Mucosa of descending colon (tissue), 3 donors: ENCODE measurements around the gene PTMS. TPM values are rescaled to one million over a fixed set of nuclear protein-coding genes. Genes with fewer than 3 reads are reported as not detected.

Experiments
- ATAC-seq: fragments of 200-7000 bp; cut with Tn5 transposase; one replicate; pipeline ENCODE4 v1.9.1; 2020; ENCODE audit warnings: mild to moderate bottlenecking, moderate library complexity
- DNase-seq, 3 donors: peaks; one replicate each; pipeline ENCODE4 v3.0.0-alpha.2; 2020
- H3K36me3 ChIP-seq: fragments of 200-600 bp; one replicate; pipeline ENCODE4 v1.8.0; 2021; ENCODE audit warnings: low read depth, mild to moderate bottlenecking
- H3K4me1 ChIP-seq: fragments of 200-600 bp; one replicate; pipeline ENCODE4 v1.8.0; 2021; ENCODE audit warnings: low read depth, mild to moderate bottlenecking
- H3K4me3 ChIP-seq: fragments of 200-600 bp; one replicate; pipeline ENCODE4 v1.8.0; 2021; ENCODE audit warnings: mild to moderate bottlenecking
- H3K9me3 ChIP-seq: fragments of 200-600 bp; one replicate; pipeline ENCODE4 v1.8.0; 2021; ENCODE audit warnings: mild to moderate bottlenecking
- intact Hi-C, 2 donors: fragments of 100-400 bp; cut with DNase I in 1 of 2; cut with micrococcal nuclease in 1 of 2; formaldehyde crosslinking; loops; one replicate each; pipeline versions ENCODE4 v1.11.0 to v1.11.1; 2022; cut with DNase I, micrococcal nuclease
- total RNA-seq, 3 donors: library from RNA; stranded (reverse); fragmentation: NEBNext Ultra II Directional in 2 of 3; extraction: Animal tissue kit (Norgen Biotek cat#: 25700) in 2 of 3; gene quantifications; one replicate each; pipeline versions ENCODE4 v1.2.1 to v1.2.4, GENCODE V29; 2021 to 2023
- TF ChIP-seq, protein P1 (sequence below): fragments of 200-600 bp; IDR thresholded peaks from one replicate; pipeline ENCODE4 v1.8.0; 2022; ENCODE audit warnings: antibody characterized with exemption, mild to moderate bottlenecking
- donor health status: DM: no; HTN: no; CAD: no; lungs with moderate emphysema.
- donor health status: DM: no; HTN: no; CAD: no.
- donor health status: DM: no; HTN: yes; CAD: no.

The PTMS gene
- total RNA-seq, 3 donors from 2014 or later = 116 to 549 (median 122) TPM

GRCh38 chr12:6775185-6776174 lies 9.3 kb downstream of the PTMS start:
- H3K4me1 ChIP-seq = peaks cover 23% of the 10 kb centered on the region
- intact Hi-C loops = no loop called here

DNA sequence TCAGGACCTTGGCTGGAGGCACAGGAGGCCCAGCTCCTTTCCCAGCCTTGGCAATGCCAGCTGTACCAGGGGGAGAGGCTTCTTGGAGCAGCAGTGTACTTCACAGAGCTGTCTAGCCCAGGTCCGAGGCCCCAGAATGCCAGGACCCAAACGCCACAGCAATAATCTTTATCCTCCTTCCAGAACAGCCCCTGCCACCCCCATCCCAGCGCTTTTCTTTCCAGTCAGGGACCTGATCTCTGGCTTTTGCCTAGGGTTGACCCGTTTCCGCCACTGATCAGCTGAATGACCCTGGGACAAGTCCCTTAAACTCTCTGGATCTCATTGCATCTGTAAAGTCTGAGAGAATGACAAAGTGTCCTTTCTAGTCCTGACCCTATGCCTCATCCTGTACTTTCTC lies 11.2 kb downstream of the PTMS start:
- TF ChIP-seq, protein P1, sequence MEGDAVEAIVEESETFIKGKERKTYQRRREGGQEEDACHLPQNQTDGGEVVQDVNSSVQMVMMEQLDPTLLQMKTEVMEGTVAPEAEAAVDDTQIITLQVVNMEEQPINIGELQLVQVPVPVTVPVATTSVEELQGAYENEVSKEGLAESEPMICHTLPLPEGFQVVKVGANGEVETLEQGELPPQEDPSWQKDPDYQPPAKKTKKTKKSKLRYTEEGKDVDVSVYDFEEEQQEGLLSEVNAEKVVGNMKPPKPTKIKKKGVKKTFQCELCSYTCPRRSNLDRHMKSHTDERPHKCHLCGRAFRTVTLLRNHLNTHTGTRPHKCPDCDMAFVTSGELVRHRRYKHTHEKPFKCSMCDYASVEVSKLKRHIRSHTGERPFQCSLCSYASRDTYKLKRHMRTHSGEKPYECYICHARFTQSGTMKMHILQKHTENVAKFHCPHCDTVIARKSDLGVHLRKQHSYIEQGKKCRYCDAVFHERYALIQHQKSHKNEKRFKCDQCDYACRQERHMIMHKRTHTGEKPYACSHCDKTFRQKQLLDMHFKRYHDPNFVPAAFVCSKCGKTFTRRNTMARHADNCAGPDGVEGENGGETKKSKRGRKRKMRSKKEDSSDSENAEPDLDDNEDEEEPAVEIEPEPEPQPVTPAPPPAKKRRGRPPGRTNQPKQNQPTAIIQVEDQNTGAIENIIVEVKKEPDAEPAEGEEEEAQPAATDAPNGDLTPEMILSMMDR = no peak
- Histone ChIP-seq H3K9me3 (no peaks in the 10 kb centered on the region), H3K4me1 (peaks cover 23% of the 10 kb centered on the region), H3K36me3 (no peaks in the 10 kb centered on the region), H3K4me3 (no peak overlapping the region)
- DNase-seq (no peak), ATAC-seq (no peak)
- intact Hi-C loops = no loop called here

More at GRCh38 chr12:6775185-6776174, 9.3 kb downstream of the PTMS start:
- Histone ChIP-seq H3K9me3 (no peaks in the 10 kb centered on the region), H3K4me3 (no peak overlapping the region), H3K36me3 (no peaks in the 10 kb centered on the region)
- DNase-seq = no peak
- ATAC-seq = peak; percentile 20
- TF ChIP-seq, protein P1 = no peak

DNA sequence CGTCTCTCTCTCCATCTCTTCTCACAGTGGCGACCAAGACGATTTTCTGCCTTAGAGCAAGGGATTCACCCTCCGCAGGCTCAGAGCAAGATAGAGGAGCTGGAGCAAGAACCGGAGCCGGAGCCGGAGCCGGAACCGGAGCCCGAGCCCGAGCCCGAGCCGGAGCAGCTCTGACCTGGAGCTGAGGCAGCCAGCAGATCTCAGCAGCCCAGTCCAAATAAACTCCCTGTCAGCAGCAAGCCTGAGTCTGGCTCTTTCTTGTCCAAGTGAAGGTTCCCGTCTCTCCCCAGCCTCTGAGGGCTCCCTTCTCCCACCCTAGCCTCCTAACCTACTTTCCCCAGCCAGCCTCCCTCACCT lies 12.0 kb downstream of the PTMS start:
- intact Hi-C loops = no loop called here
- no peak for ATAC-seq
- peaks cover 23% of the 10 kb centered on the region for H3K4me1 ChIP-seq

DNA sequence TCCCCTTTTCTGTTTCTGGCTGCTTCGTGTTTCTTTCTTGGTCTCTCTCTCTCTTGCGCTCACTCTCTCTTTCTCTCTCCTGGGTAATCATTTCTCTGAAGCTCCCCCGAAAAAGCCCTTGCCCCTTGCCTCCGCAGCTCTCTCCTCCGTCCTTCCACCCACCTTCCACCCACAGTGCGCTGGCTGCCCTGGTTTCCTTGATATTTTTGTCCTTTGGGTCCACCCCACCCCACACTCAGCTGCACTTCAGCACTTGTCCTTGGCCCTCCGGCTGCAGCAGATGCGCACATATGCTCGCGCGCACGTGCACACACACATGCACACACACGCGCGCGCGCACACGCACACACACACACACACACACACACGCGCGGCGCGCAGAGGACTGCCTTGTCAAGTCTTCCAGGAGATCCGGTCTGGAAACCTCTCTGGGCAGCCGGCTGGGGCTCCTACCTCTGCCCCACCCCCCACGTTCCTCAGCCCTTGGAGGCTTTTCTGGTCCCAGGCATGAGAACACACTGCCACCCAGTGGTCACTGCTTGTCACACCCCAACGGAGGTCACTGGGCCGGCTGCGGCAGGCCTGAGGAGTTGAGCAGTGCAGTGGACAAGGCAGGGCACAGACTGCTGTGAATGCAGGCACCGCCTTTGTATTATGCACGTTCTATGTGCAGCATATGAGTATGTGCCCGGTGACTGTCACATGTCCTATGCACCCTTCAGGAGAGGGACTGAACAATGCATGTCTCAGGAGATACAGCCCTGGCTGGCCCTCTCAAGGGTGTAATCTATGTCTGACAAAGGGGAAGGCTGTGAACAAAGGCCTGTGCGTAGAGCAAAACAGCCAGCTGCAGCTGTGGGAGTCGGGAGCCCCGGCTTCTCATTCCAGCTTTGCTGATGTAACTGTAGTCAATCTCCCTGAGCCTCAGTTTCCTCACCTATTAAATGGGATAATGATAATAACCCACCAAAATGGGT lies 12.7 kb downstream of the PTMS start:
- no peaks in the 10 kb centered on the region for H3K36me3 ChIP-seq
- intact Hi-C loops = no loop called here
- H3K4me3 ChIP-seq = no peak overlapping the region
- H3K9me3 ChIP-seq = no peaks in the 10 kb centered on the region
- ATAC-seq (peak; percentile 97), DNase-seq (peak; percentile 93 to 98 (median 96))
- TF ChIP-seq, protein P1 = peak; percentile 90
- peaks cover 23% of the 10 kb centered on the region for H3K4me1 ChIP-seq

More for the DNA sequence above, 12.0 kb downstream of the PTMS start:
- TF ChIP-seq, protein P1 = no peak
- Histone ChIP-seq H3K4me3 (no peak overlapping the region), H3K9me3 (no peaks in the 10 kb centered on the region), H3K36me3 (no peaks in the 10 kb centered on the region)
- DNase-seq = no peak

- intact Hi-C loops = no loop called here
- TF ChIP-seq, protein P1 = no peak
These were observed 13.7 kb downstream of the PTMS start for GRCh38 chr12:6779708-6780432.

More at GRCh38 chr12:6779708-6780432, 13.7 kb downstream of the PTMS start:
- Histone ChIP-seq H3K9me3 (no peaks in the 10 kb centered on the region), H3K36me3 (no peaks in the 10 kb centered on the region), H3K4me1 (peaks cover 23% of the 10 kb centered on the region), H3K4me3 (no peak overlapping the region)
- no peak for DNase-seq
- peak; percentile 14 for ATAC-seq
